Measurements from ENCODE around the gene CCDC57.

GRCh38 chr17:82094931-82095776 is 117.5 kb downstream of the CCDC57 start:
- TF ChIP-seq EP300 (IDR thresholded peaks at IDR 0.05; ENCODE audit: borderline replicate concordance in 1 of 2, low read depth in 2 of 2, low read length in 2 of 2) (no peak), BACH1 (IDR thresholded peaks at IDR 0.05; ENCODE audit: low read length) (no peak), CHD2 (IDR thresholded peaks at IDR 0.05; ENCODE audit: low read length) (no peak), JUN (IDR thresholded peaks at IDR 0.05; ENCODE audit: low read depth, low read length) (no peak), BCL11A (IDR thresholded peaks at IDR 0.05; ENCODE audit: low read depth in 2 of 2, low read length in 2 of 2) (no peak), CTCF (IDR thresholded peaks at IDR 0.05; ENCODE audit: control extremely low read depth in 1 of 3, insufficient read depth in 1 of 3, low read depth in 1 of 3, low read length in 3 of 3) (no peak), ZNF274 (IDR thresholded peaks at IDR 0.05; ENCODE audit: borderline replicate concordance, extremely low read depth, low read length) (no peak), ATF2 (IDR thresholded peaks at IDR 0.05; ENCODE audit: low read length) (no peak), GTF2F1 (IDR thresholded peaks at IDR 0.05; ENCODE audit: borderline replicate concordance, low read depth, low read length) (no peak), HDAC6 (IDR thresholded peaks at IDR 0.05; ENCODE audit: low read depth, low read length) (no peak), TEAD4 (IDR thresholded peaks at IDR 0.05; ENCODE audit: low read depth, low read length) (no peak), POLR2A (IDR thresholded peaks at IDR 0.05; ENCODE audit: control extremely low read depth in 1 of 2, low read depth in 2 of 2, low read length in 2 of 2) (no peak), TAF1 (IDR thresholded peaks at IDR 0.05; ENCODE audit: low read depth, low read length) (no peak)
